HG03460 (cell line): ENCODE data around the gene SDK1.

Experiments used
- ATAC-seq: cut with Tn5 transposase; IDR thresholded peaks from one replicate; pipeline ENCODE4 v1.9.1; 2021; ENCODE audit not compliant: unreplicated experiment

Gene SDK1

DNA sequence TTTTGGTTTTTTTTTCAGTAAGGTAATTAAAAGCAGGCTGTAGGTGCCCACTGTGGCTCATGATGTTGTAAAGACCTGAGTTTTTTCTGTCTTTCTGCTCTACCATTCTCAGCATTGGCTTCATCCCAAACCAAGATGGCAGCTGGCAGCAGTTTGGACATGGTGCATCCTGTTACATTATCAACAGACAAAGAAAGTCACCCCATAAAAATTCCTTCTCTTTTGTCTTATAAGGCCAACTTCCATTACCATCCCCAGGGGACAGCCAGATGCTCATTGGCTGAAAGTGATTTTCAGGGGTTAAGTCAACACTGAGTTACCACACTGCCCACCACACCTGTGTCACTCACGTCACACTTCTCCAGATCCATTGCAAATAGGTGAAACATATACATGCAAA, 558.4 kb downstream of the SDK1 start:
- no peak for ATAC-seq

DNA sequence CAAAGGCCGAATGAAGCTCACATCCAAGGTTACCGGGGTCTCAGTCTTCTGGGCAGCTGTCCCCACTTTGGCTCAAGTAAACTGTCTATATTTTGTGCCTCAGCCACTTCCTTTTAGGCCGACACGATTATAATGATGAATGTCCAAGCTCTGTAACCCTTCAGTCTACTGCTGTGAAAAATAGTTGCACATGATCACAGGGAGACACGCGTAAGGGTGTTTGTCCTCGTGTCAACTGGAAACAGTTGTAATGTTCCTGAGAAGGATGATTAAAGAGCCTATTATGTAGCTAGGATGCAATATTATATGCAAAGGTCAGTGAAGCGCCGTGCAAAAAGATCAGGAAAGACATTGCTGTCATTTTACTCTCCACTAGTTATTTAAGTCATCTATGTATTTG, 559.9 kb downstream of the SDK1 start:
- no peak for ATAC-seq

DNA sequence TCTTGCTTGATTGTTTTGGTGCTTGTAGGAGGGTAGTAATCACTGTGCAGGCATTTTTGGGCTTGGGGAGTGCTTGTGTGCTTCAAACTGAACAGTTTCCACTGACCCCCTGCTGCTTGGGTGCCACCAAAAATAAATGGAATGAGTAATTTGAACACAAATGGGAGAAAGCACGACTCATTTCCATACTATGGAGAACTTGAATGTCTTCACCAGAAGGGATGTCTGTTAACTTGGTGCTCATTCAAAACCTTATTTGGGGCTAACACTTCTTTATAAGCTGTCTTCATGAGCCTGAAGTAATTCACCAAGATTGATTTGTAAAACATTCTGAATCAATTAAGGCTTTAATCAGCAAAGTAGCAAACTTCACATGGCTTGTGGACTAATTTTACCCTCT, 560.3 kb downstream of the SDK1 start:
- ATAC-seq, result no peak

DNA sequence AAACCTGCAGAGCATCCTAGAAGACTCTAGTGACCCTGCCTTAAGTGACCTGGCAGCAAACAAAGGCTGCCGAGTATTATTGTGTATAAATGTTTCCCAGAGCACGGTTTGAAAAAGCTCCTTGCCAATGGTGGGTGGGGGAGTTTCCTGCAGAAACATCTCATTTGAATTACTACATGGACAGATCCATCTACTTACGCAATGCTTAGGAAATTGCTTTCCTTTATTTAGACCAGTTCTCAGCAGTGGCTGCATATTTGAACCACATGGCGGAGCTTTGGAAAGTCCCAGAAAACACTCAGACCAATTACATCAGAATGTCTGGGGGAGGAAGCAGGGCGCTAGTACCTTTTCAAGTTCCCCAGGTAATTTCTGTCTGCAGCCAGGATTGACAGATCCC, 560.9 kb downstream of the SDK1 start:
- no peak for ATAC-seq

DNA sequence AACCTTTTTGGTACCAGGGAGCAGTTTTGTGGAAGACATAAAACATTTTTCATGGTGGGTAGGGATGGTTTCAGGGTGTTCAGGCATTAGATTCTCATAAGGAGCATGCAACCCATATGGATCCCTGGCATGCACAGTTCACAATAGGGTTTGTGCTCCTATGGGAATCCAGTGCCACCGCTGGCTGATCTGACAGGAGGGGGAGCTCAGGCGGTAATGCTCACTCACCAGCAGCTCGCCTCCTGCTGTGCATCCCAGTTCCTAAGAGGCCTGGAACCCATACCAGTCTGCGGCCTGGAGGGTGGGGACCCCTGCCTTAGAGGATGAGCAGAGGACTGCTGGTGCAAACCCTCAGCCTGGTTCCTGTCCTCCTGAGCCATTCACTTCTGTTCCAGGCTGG, 561.7 kb downstream of the SDK1 start:
- no peak for ATAC-seq

DNA sequence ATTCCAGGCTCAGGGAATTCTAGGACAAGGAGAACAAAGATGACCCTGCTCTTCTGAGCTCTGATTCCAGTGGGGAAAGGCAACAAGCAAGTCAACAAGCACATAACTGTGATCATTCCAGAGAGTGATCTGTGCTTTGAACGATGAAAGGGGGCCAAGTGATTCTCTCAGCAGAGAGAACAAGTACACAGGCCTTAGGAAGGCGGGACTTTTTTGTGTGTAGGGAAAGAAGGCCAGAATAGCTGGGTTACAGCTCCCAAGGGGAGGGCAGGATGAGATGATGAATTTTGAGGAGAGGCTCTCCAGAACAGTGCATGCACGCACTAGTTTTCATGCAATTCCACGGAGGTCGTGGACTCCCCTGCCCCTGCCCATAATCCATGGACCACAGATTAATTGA, 565.2 kb downstream of the SDK1 start:
- no peak for ATAC-seq

DNA sequence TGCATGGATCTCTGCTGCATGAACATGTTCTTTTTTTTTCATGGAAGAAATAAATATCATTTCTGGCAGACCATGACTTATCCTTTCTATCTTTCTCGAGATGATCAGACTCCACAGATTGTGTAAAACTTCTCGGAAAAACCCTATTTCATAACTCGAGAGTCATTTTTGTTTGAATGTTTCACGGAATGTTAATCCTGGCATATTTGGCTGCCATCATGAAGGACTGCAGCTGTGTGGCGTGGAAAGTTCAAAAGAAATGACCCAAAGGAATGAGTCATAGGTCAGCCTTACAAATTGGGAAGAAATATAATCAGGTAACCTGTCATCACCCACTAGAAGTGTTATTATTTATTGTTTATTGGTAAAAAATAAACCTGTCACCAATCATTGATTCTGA, 566.8 kb downstream of the SDK1 start:
- ATAC-seq, result no peak

DNA sequence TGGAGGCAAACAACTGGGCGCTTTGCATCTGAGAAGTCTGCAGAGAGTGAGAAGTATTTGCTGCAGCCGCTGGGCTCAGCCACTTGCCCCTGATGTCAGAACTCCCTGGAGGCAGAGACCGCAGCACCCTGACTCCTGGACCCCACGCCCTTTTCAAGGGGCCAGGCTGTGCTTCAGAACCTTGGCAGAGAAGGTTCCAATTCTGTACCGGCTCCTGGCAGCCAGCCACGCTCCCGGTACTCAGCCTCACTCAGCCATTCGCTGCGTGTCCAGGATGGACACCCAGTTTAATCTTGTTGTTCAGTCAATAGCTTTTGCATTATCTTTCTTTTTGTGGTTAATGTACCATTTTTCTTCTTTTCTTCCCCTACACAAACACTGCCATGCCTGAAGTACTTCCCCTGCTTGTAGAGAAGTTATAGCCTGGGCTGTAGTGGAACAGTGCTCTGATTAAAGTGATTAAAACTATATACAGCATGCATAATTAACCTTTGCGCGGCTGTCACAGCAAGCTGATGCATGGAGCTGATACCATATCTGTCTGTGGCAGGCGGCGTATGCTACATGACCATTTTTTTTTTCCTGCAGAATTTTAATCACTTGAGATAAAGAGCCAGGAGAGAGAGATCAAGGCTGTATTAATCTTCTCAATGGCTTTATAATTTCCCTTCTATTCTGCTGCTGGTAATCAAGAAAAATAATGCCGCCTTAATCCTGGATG, 578.5 kb downstream of the SDK1 start:
- no peak for ATAC-seq

DNA sequence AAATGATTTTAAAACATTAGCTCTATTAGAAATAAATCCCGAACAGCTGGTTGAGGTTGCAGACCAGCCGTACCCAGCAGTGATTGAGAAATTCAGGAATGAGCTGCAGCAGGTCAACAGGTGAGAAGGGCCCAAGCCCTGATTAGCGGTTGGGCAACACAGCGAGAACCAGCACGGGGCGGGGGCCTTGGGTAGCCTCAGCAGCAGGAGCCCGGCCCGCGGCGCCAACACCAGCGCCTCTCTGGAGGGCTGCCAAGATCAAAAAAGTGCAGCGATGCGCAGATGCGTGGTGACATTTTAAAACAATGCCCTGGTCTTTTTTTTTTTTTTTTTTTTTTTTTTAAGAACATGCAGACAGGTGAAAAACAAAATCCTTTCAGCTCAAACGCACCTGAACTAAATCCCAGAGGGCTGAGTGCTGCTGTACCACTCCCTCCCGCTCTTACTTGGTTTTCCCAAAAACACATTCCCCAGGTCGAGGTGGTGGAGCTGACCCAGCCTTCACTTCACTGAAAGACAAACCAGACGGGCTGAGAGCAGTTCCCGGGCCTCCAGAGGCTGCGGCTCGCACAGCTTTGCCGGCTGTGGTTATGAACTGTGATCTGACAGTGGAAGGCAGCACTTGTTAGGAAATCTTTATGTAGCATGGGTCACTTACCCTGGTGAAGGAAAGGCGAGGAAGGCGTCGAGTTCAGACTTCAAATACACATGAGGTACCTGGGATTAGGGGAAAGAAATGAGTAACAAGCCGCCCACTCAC, 579.4 kb downstream of the SDK1 start:
- ATAC-seq, result no peak

DNA sequence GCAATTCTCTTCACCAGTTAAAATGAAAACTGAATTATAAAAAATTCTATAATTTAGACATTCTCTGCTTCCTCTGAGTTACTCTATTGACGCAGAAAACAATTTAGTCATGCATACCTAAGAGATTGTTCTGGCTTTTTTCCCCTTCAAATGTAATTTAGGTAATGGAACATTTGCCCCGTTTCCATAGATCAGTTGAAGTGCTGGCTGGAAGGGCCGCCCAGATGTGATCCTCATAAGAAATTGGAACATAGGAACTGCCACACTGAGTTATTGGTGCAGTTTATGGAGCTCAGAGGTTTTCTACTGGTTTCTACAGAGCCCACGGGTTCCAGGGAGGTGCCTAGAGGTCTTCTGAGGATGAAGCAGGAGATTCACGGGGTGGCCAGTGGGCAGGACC, 581.7 kb downstream of the SDK1 start:
- ATAC-seq, result no peak

DNA sequence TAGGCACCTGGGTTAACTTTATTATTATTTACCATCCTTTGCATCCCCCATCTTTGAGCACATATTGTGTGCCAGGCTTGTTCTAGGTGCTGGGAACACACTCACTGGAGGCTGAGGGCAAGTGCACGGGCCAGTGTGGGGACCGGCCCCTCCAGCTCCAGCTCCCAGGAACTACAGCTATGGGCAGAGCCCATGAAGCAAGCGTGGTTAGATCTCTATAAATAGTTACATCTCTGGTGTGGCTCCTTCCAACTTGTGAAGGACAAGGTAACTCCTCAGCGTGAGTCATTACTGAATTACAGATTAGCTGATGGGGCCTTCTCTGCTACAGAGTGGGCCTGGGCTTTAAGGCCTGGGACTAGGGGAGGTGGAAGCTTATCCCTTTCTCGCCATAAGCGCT, 583.5 kb downstream of the SDK1 start:
- ATAC-seq, result no peak

DNA sequence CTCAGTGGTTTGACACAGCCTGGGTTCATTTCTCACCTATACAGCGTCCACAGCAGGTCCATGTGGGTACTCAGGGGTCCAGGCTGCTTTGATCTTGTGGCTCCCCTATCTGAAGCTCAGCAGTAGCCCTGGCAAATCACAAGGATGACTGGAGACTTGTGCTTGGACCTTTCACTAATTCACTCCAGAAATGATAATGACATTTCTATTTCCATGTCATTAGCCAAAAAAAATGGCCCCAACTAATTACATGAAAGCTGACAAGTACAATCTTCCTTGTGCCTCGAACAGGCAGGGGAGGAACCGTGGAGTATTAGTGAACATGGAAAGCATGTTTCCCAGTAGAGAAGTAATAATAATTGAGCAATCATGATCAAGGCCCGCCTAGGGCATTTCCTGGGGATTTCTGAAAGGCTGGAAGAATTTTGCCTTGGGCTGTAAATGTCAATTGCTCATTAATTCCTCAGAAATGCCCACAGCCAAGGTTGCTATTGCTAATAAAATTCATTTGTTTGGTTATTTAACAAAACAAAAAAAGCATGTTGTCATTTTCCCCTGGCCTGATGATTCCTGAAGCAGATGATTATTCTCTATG, 586.1 kb downstream of the SDK1 start:
- no peak for ATAC-seq

DNA sequence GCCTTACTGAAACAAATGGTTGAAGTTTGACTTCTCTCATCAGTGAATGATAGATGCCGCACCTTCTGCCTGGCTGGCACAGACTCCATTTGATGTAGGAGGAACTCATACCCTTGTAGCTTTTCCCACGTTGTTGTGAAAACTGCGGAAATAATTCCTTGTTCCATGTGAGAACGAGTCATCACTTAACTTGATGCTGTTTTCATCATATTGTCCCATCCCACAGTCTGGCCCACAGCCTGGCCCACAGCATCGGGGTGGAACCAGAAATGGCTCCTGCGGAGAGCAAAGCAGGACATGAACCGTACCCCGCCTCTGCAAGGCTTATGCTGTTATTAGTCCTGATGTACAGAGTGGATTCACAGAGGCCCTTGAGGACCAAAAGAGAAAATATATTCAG, 587.0 kb downstream of the SDK1 start:
- no peak for ATAC-seq

DNA sequence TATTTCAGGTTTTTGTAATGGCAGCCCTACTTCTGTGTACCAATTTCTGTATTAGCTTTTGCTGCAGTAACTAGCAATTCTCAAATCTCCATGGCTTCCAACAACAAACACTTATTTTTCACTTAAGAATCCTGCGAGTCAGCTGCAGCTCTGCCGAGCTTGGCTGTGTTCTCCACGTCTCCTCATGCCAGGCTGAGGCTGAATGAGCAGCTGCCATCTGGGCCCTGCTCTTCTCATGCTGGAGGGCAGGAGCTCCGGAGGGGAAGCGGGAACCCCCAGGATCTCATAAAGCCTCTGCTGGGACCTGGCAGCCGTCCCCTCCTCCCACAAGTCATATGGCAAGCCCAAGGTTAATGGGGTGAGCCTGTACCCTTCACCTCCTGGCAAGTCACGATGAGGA, 591.1 kb downstream of the SDK1 start:
- no peak for ATAC-seq

DNA sequence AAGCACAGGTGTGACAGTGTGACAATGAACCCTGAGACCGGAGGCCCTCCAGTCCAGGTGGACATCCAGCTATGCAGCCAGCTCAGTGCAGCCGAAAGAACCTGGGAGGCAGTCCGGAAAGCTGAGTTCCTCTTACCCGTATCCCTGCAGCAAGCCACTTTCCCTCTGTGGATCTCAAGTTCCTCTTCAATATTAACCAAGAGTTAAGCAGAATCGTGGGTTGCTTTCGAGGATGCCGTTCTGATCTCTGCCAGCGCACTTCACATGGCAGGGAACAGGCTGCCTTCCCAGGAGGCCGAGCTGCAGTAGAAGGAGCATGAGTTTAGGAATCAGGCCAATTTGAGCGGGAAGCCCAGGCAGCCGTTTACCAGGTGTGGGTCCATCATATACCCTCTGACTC, 591.6 kb downstream of the SDK1 start:
- no peak for ATAC-seq

DNA sequence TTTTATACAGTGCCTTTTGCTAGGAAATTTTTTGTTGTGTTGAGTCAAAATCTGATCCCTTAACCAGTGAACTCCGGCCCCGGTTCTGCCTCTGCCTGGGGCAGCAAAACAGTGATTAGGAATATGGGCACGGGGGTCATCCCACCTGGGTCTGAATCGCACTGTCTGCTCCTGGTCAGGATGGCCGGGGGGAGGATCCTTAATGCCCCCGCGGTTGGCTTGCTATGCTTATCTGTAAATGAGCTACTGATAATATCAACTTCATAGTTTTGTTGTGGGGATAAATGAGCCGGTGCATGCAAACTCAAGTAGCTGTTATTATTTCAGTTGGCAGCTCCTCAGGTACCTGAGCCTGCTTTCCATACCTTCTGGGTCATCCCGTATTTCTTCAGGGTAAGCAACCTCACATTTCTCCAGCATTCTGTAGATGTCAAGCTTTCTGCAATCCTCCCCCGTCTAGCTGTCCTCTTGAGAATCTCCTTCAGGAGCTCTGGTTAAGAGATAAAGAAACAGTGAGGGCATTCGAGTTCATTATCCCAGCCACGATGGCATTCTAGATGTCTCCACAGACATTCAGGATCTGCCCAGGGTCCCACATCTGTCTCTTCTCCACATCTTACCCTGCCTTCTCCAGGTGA, 592.2 kb downstream of the SDK1 start:
- no peak for ATAC-seq

DNA sequence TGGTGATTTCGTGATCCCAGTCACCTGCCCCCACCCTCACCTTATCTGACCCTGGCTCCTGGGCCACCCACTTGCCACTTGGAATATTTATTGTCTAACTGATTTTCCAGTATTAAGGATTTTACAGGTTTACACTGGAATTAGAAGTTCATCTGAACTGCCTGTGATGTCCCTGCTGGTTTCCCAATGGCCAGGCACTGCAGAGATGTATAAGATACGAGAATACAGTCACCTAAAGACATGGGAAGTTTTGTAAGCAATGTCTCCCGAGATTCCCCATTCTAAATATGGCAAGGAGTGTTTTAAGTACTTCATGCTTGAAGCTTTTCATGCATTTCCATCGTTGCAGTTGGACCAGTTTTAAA, 592.7 kb downstream of the SDK1 start:
- no peak for ATAC-seq

DNA sequence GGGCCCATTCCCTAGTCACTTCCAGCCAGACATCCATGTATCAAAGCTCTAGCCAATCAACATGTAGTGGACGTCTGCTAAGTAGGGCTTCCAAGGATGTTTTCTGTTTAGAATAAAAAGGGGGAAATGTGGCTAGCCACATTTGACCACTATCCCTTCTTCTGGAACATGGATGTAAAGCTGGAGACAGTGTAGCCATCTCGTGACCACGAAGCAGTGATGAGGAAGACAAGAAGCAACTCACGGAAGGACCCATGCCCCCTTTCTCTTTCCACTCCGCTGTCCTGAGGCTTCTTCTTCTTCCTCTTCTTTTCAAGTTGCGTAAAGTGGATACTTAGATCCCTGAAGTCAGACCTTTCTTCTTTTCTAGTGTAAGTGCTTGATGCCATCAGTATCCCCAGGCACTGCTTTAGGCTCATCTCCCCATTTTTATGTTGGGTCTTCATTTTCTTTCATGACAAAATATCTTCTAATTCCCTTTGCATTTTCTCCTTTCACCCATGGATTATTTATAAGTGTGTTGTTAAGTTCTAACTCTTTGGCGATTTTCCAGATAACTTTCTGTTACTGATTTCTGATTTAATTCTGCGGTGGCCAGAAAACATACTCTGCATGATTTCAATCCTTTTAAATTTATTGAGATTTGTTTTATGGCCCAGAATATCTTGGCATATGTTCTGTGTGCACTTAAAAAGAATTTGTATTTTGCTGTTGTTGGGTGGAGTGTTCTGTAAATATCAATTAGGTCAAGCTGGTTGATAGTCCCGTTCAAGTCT, 594.5 kb downstream of the SDK1 start:
- ATAC-seq, result no peak

DNA sequence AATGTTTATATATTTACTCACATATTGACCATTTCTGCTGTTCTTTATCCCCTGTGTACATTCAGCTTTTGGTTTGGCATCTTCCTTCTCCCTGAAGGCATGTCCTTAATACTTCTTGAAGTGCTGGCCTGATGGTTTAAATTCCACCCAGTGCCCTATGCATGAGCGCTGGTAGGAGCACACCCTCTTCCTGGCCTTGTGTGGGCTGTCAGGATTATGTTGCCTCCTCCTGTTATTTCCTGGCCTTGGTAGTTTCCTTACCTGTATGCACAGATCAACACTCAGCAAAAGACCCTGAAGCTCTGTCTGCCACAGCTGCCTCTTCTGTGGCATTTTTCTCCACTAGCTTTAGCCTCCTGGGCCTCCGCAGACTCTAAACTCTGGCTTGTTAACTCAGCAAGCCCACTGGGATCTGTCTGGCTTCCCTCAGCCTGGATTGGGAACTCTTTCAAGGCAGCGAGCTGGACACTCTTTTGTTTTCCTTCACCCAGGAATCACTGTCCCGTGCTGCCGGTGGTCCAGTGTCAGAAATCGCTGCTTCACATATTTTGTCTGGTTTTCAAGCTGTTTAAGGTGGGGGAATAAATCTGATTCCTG, 595.2 kb downstream of the SDK1 start:
- no peak for ATAC-seq

DNA sequence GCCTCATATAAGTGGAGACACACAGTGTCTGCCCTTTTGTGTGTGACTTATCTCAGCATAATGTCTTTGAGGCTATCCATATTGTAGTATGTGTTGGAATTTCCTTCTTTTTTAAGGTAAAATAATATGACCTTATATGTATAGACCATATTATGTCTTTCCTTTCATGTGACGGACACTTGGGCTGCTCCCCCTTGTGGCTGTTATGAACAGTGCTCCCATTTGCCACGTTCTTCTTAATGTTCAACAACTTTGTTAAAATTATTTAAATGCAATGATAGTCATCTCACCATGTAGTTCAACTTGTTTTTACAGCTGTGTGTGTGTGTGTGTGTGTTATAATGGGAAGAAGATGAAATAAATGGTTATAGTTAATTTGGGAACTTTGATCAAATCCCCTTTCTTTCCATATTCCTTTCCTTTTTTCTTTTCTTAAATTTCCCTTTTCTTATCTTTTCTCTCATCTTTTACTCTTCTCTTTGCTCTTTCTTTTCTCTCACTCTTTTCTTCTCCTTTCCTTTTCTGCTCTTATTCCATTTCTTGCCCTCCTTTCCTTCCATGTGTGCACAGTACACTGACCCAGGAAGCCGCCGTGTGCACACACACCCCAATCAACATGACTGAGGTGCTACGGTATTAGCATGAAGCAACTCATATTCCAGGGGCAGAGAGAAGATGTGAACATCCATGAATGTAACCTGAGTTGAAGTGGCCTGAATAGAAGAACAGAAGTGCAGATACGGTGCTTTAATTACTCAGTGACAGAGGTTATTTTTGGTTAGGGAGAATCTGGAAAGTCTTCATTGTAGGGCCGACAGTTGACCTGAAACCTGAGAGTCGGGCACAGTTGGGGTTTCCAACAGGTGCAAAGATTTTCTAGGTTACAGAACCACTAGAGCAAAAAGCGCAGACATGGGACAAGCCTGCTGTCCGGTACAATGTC, 596.6 kb downstream of the SDK1 start:
- ATAC-seq, result no peak
